Naive thymus-derived CD8-positive, alpha-beta T cell (primary cell): ENCODE measurements around the gene UBE2E1. TPM values are rescaled to one million over a fixed set of nuclear protein-coding genes. Genes with fewer than 3 reads are reported as not detected.

Experiments
- ATAC-seq, 2 donors: fragments of 150-1000 bp; cut with Tn5 transposase in 1 of 2; sonication (Bioruptor Pico), chemical (Tn5 transposase) in 1 of 2; 1 replicate in 1 of 2; 2 replicates in 1 of 2; pipeline ENCODE4 v1.10.0; 2021; ENCODE audit warnings: mild to moderate bottlenecking in 2 of 2, moderate library complexity in 2 of 2
- POLR2A ChIA-PET: fragments of 350-600 bp; sonication (Branson Sonifier 250); formaldehyde crosslinking; loops from one replicate; lab custom pipeline; 2021; ENCODE audit warnings: antibody characterized with exemption; lab: Charles Lee
- DNase-seq, 10 donors: peaks; one replicate each; pipeline versions ENCODE4 v3.0.0 to v3.0.0-alpha.2; 2020 to 2022
- H3K27ac Mint-ChIP-seq, 10 donors: one replicate each; pipeline ENCODE4 v1.8.0; 2020 to 2022; ENCODE audit warnings: mild to moderate bottlenecking in 10 of 10, mixed read lengths in 10 of 10, moderate library complexity in 4 of 10, inconsistent platforms in 1 of 10
- H3K27me3 Mint-ChIP-seq, 5 donors: one replicate each; pipeline ENCODE4 v1.8.0; 2021 to 2022; ENCODE audit warnings: mixed read lengths in 5 of 5
- H3K36me3 Mint-ChIP-seq, 3 donors: one replicate each; pipeline ENCODE4 v1.8.0; 2020 to 2022; ENCODE audit warnings: mixed read lengths in 3 of 3, mild to moderate bottlenecking in 2 of 3, inconsistent platforms in 1 of 3
- H3K4me1 Mint-ChIP-seq, 4 donors: one replicate each; pipeline ENCODE4 v1.8.0; 2021 to 2022; ENCODE audit warnings: mixed read lengths in 4 of 4
- H3K4me3 Mint-ChIP-seq, 10 donors: one replicate each; pipeline ENCODE4 v1.8.0; 2020 to 2022; ENCODE audit warnings: mild to moderate bottlenecking in 10 of 10, mixed read lengths in 10 of 10, moderate library complexity in 6 of 10, inconsistent platforms in 1 of 10
- H3K9me3 Mint-ChIP-seq, 9 donors: one replicate each; pipeline ENCODE4 v1.8.0; 2020 to 2022; ENCODE audit warnings: mixed read lengths in 9 of 9, mild to moderate bottlenecking in 3 of 9, inconsistent platforms in 1 of 9, moderate library complexity in 1 of 9
- polyA plus RNA-seq, 3 donors: library from polyadenylated mRNA; unstranded; fragments of 300-500 nt; fragmentation: Illumina TruSeq; gene quantifications; one replicate each; pipeline ENCODE4 v1.2.3, GENCODE V29; 2021
- total RNA-seq, 8 experiments: library from RNA in 2 of 8; stranded (reverse) in 2 of 8; gene quantifications; one replicate each; pipeline ENCODE4 v1.2.3 and lab custom pipeline; 2021 to 2026

The UBE2E1 gene
- total and polyA plus RNA-seq, 5 experiments from 2014 or later = 5.6 to 65.6 (median 14.7) TPM

- H3K4me3 Mint-ChIP-seq = no peak overlapping the region
- POLR2A ChIA-PET = no interaction called here
These were observed 29.3 kb upstream of the UBE2E1 start for GRCh38 chr3:23776352-23776891.

GRCh38 chr3:23778446-23778845 lies 27.3 kb upstream of the UBE2E1 start:
- POLR2A ChIA-PET = no interaction called here
- H3K27me3 Mint-ChIP-seq = peaks cover 3 to 18% (median 7%) of the 10 kb centered on the region in 5 donors
- no peak for DNase-seq
- H3K4me3 Mint-ChIP-seq = no peak overlapping the region
- ATAC-seq = no peak
- H3K27ac Mint-ChIP-seq = no peak overlapping the region
- no peaks in the 10 kb centered on the region for H3K36me3 Mint-ChIP-seq
- peaks cover 0 to 3% (median 0%) of the 10 kb centered on the region in 9 donors for H3K9me3 Mint-ChIP-seq
- H3K4me1 Mint-ChIP-seq = peaks cover 0 to 2% (median 0%) of the 10 kb centered on the region in 4 donors

More at GRCh38 chr3:23776352-23776891, 29.3 kb upstream of the UBE2E1 start:
- Mint-ChIP-seq H3K27me3 (peaks cover 0 to 17% (median 4%) of the 10 kb centered on the region in 5 donors), H3K36me3 (no peaks in the 10 kb centered on the region), H3K9me3 (no peaks in the 10 kb centered on the region), H3K4me1 (no peaks in the 10 kb centered on the region), H3K27ac (no peak overlapping the region)
- ATAC-seq (no peak), DNase-seq (no peak)

- ATAC-seq (no peak), DNase-seq (no peak)
- Mint-ChIP-seq H3K4me1 (peaks cover 0 to 2% (median 0%) of the 10 kb centered on the region in 4 donors), H3K27ac (no peak overlapping the region), H3K27me3 (peaks cover 3 to 18% (median 7%) of the 10 kb centered on the region in 5 donors), H3K9me3 (peaks cover 0 to 3% (median 0%) of the 10 kb centered on the region in 9 donors), H3K36me3 (no peaks in the 10 kb centered on the region), H3K4me3 (no peak overlapping the region)
- POLR2A ChIA-PET = no interaction called here
These were observed 25.9 kb upstream of the UBE2E1 start for GRCh38 chr3:23779841-23780240.

- Mint-ChIP-seq H3K9me3 (peaks cover 0 to 3% (median 0%) of the 10 kb centered on the region in 9 donors), H3K4me3 (no peak overlapping the region), H3K4me1 (peaks cover 0 to 2% (median 0%) of the 10 kb centered on the region in 4 donors), H3K27me3 (peaks cover 3 to 18% (median 7%) of the 10 kb centered on the region in 5 donors), H3K36me3 (no peaks in the 10 kb centered on the region), H3K27ac (no peak overlapping the region)
- POLR2A ChIA-PET = no interaction called here
- ATAC-seq (no peak), DNase-seq (no peak)
These were observed 24.7 kb upstream of the UBE2E1 start for GRCh38 chr3:23781051-23781450.

GRCh38 chr3:23781871-23782270 lies 23.9 kb upstream of the UBE2E1 start:
- Mint-ChIP-seq H3K4me1 (peaks cover 0 to 2% (median 0%) of the 10 kb centered on the region in 4 donors), H3K27me3 (peaks cover 3 to 18% (median 7%) of the 10 kb centered on the region in 5 donors), H3K4me3 (no peak overlapping the region), H3K27ac (no peak overlapping the region), H3K36me3 (no peaks in the 10 kb centered on the region), H3K9me3 (peaks cover 0 to 3% (median 0%) of the 10 kb centered on the region in 9 donors)
- DNase-seq = no peak
- ATAC-seq = no peak
- POLR2A ChIA-PET = no interaction called here

- H3K36me3 Mint-ChIP-seq = no peaks in the 10 kb centered on the region
- peaks cover 0 to 3% (median 0%) of the 10 kb centered on the region in 9 donors for H3K9me3 Mint-ChIP-seq
- peaks cover 0 to 2% (median 0%) of the 10 kb centered on the region in 4 donors for H3K4me1 Mint-ChIP-seq
- H3K27ac Mint-ChIP-seq = no peak overlapping the region
- POLR2A ChIA-PET = no interaction called here
- H3K4me3 Mint-ChIP-seq = no peak overlapping the region
- H3K27me3 Mint-ChIP-seq = peaks cover 2 to 14% (median 5%) of the 10 kb centered on the region in 5 donors
- DNase-seq (no peak), ATAC-seq (no peak)
These were observed 20.6 kb upstream of the UBE2E1 start for GRCh38 chr3:23785097-23785645.

GRCh38 chr3:23785882-23786281 lies 19.9 kb upstream of the UBE2E1 start:
- POLR2A ChIA-PET = no interaction called here
- ATAC-seq = no peak
- Mint-ChIP-seq H3K27ac (peak overlapping the region in 1 of 10 donors; percentile 13), H3K4me3 (no peak overlapping the region), H3K4me1 (peaks cover 0 to 2% (median 0%) of the 10 kb centered on the region in 4 donors), H3K36me3 (no peaks in the 10 kb centered on the region), H3K27me3 (peaks cover 2 to 9% (median 4%) of the 10 kb centered on the region in 5 donors), H3K9me3 (peaks cover 0 to 3% (median 0%) of the 10 kb centered on the region in 9 donors)
- no peak for DNase-seq

- H3K36me3 Mint-ChIP-seq = no peaks in the 10 kb centered on the region
- DNase-seq = no peak
These were observed 14.1 kb upstream of the UBE2E1 start for GRCh38 chr3:23791678-23792077.

GRCh38 chr3:23793528-23794134 lies 12.1 kb upstream of the UBE2E1 start:
- Mint-ChIP-seq H3K4me3 (no peak overlapping the region), H3K27me3 (peaks cover 0 to 8% (median 1%) of the 10 kb centered on the region in 5 donors), H3K9me3 (no peaks in the 10 kb centered on the region), H3K36me3 (no peaks in the 10 kb centered on the region), H3K4me1 (no peaks in the 10 kb centered on the region), H3K27ac (peak overlapping the region in 1 of 10 donors; percentile 16)
- no peak for DNase-seq
- POLR2A ChIA-PET = no interaction called here
- ATAC-seq = no peak

More at GRCh38 chr3:23791678-23792077, 14.1 kb upstream of the UBE2E1 start:
- Mint-ChIP-seq H3K4me1 (no peaks in the 10 kb centered on the region), H3K27ac (no peak overlapping the region), H3K9me3 (no peaks in the 10 kb centered on the region), H3K27me3 (peaks cover 0 to 8% (median 1%) of the 10 kb centered on the region in 5 donors), H3K4me3 (no peak overlapping the region)
- ATAC-seq = no peak
- POLR2A ChIA-PET = no interaction called here

- no peak overlapping the region for H3K4me3 Mint-ChIP-seq
- H3K27ac Mint-ChIP-seq = no peak overlapping the region
- no peaks in the 10 kb centered on the region for H3K36me3 Mint-ChIP-seq
- ATAC-seq (no peak), DNase-seq (no peak)
- POLR2A ChIA-PET = no interaction called here
- H3K27me3 Mint-ChIP-seq = peaks cover 0 to 8% (median 1%) of the 10 kb centered on the region in 5 donors
- no peaks in the 10 kb centered on the region for H3K9me3 Mint-ChIP-seq
- H3K4me1 Mint-ChIP-seq = no peaks in the 10 kb centered on the region
These were observed 10.7 kb upstream of the UBE2E1 start for GRCh38 chr3:23795096-23795495.

- Mint-ChIP-seq H3K36me3 (no peaks in the 10 kb centered on the region), H3K4me1 (no peaks in the 10 kb centered on the region), H3K4me3 (no peak overlapping the region), H3K27ac (peak overlapping the region in 1 of 10 donors; percentile 71), H3K27me3 (peaks cover 0 to 8% (median 1%) of the 10 kb centered on the region in 5 donors), H3K9me3 (no peaks in the 10 kb centered on the region)
- POLR2A ChIA-PET = no interaction called here
- no peak for ATAC-seq
- no peak for DNase-seq
These were observed 9.2 kb upstream of the UBE2E1 start for GRCh38 chr3:23796518-23796917.

- no peaks in the 10 kb centered on the region for H3K36me3 Mint-ChIP-seq
- H3K4me1 Mint-ChIP-seq = no peaks in the 10 kb centered on the region
- DNase-seq (no peak), ATAC-seq (no peak)
- H3K4me3 Mint-ChIP-seq = no peak overlapping the region
- H3K27ac Mint-ChIP-seq = peak overlapping the region in 1 of 10 donors; percentile 60
- H3K27me3 Mint-ChIP-seq = peaks cover 0 to 8% (median 1%) of the 10 kb centered on the region in 5 donors
- H3K9me3 Mint-ChIP-seq = no peaks in the 10 kb centered on the region
- POLR2A ChIA-PET = no interaction called here
These were observed 8.3 kb upstream of the UBE2E1 start for GRCh38 chr3:23797491-23797890.

- no peaks in the 10 kb centered on the region for H3K9me3 Mint-ChIP-seq
- H3K27ac Mint-ChIP-seq = no peak overlapping the region
- H3K4me3 Mint-ChIP-seq = no peak overlapping the region
- ATAC-seq (no peak), DNase-seq (no peak)
- H3K4me1 Mint-ChIP-seq = no peaks in the 10 kb centered on the region
- no peaks in the 10 kb centered on the region for H3K36me3 Mint-ChIP-seq
- POLR2A ChIA-PET = no interaction called here
- peaks cover 0 to 7% (median 0%) of the 10 kb centered on the region in 5 donors for H3K27me3 Mint-ChIP-seq
These were observed 7.3 kb upstream of the UBE2E1 start for GRCh38 chr3:23798456-23798855.
